HG02870 (cell line): ENCODE measurements around the gene PTBP2.
"Not testable (repeated sequence)": the region's sequence is repeated elsewhere in the genome, so short reads cannot be mapped to it uniquely, and the experiment has no call there.

ENCODE experiments used
- ATAC-seq: cut with Tn5 transposase; IDR thresholded peaks from one replicate; pipeline ENCODE4 v1.9.1; 2021; ENCODE audit warnings: mild to moderate bottlenecking, moderate library complexity; ENCODE audit not compliant: unreplicated experiment

PTBP2 gene

GRCh38 chr1:96727860-96728259 lies 6.3 kb downstream of the PTBP2 start:
- no peak for ATAC-seq

- no peak for ATAC-seq
Observed at GRCh38 chr1:96730574-96731298, 9.2 kb downstream of the PTBP2 start.

GRCh38 chr1:96741335-96741734 lies 19.8 kb downstream of the PTBP2 start:
- no peak for ATAC-seq

- no peak for ATAC-seq
Observed at GRCh38 chr1:96746440-96747420, 25.1 kb downstream of the PTBP2 start.

GRCh38 chr1:96747565-96747964 lies 26.0 kb downstream of the PTBP2 start:
- no peak for ATAC-seq

GRCh38 chr1:96748078-96748477 lies 26.5 kb downstream of the PTBP2 start:
- no peak for ATAC-seq

- no peak for ATAC-seq
Observed at GRCh38 chr1:96749618-96750017, 28.0 kb downstream of the PTBP2 start.

- ATAC-seq, result no peak
Observed at GRCh38 chr1:96752394-96752793, 30.8 kb downstream of the PTBP2 start.

GRCh38 chr1:96756789-96757188 lies 35.2 kb downstream of the PTBP2 start:
- no peak for ATAC-seq

GRCh38 chr1:96762586-96762985 lies 41.0 kb downstream of the PTBP2 start:
- ATAC-seq, result not testable (repeated sequence)

GRCh38 chr1:96763514-96763913 lies 41.9 kb downstream of the PTBP2 start:
- ATAC-seq, result no peak

- ATAC-seq, result no peak
Observed at GRCh38 chr1:96764469-96764868, 42.9 kb downstream of the PTBP2 start.

- ATAC-seq, result no peak
Observed at GRCh38 chr1:96771847-96772246, 50.3 kb downstream of the PTBP2 start.

GRCh38 chr1:96772349-96772748 lies 50.8 kb downstream of the PTBP2 start:
- ATAC-seq, result no peak

GRCh38 chr1:96772972-96773371 lies 51.4 kb downstream of the PTBP2 start:
- ATAC-seq, result no peak

GRCh38 chr1:96782206-96782605 lies 60.6 kb downstream of the PTBP2 start:
- ATAC-seq, result no peak

GRCh38 chr1:96782856-96783255 lies 61.3 kb downstream of the PTBP2 start:
- no peak for ATAC-seq

GRCh38 chr1:96790599-96790998 lies 69.0 kb downstream of the PTBP2 start:
- no peak for ATAC-seq

GRCh38 chr1:96792220-96792619 lies 70.6 kb downstream of the PTBP2 start:
- ATAC-seq, result no peak

GRCh38 chr1:96801696-96802095 lies 80.1 kb downstream of the PTBP2 start:
- ATAC-seq, result not testable (repeated sequence)

- ATAC-seq, result no peak
Observed at GRCh38 chr1:96804648-96805047, 83.1 kb downstream of the PTBP2 start.

- no peak for ATAC-seq
Observed at GRCh38 chr1:96808191-96808590, 86.6 kb downstream of the PTBP2 start.
